Endometrial microvascular endothelial cells (primary cell): ENCODE measurements around the gene VASP. TPM values are rescaled to one million over a fixed set of nuclear protein-coding genes. Genes with fewer than 3 reads are reported as not detected.

Source experiments
- in situ Hi-C: cut with HindIII; loops from 2 replicates; pipeline ENCODE4 v1.10.0; 2017; ENCODE audit warnings: low sequenced_read_pairs, low pct_unique_long_range_greater_than_20kb; ENCODE audit errors: inconsistent ontology term
- total RNA-seq: library from RNA; depleted of rRNA; stranded (reverse); fragments of >200 nt; gene quantifications from one replicate; pipeline ENCODE4 v1.2.3, GENCODE V29; 2015; ENCODE audit errors: inconsistent ontology term

VASP gene
- total RNA-seq, 1 donor from 2014 or later: 373 TPM

DNA sequence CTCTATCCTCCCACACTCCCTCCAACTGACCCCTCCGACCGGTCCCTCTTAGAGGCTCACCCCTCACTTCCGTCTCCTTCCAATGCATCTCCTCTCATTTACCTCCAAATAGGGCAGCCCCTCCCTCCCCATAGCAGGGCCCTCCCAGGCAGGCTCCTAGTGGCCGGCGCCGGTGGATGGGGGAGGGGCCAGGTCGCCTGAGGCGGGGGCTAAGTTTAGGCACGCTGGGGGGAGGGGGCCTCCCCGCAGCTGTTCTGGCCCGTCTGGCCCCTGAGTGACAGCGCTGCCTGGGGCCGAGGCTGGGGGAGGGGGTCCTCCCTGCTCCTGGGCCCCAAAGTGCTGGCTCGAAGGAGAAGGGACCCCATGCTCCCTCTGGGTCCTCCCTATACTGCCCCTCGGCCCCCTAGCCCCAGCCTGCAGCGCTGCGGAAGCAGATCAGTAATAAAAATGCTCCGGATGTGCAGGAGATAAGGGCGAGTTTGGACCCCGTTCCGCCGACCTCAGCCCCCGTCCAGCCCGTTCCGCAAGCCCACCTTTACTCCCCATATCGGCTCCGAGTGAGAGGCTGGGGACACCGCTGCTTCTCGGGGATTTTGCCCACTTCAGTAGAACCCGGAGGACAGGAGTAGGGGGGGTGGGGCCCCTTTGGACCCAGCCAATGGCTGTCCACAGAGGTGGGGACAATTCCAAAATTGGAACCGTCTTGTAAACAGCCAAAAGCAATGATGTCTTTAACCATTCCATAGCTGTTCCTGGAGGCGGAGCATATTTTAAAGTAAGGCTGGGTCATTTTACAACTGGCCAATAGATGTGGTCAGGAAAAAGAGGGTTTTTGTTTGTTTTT lies 14.4 kb upstream of the VASP start:
- in situ Hi-C loops: no loop called here

DNA sequence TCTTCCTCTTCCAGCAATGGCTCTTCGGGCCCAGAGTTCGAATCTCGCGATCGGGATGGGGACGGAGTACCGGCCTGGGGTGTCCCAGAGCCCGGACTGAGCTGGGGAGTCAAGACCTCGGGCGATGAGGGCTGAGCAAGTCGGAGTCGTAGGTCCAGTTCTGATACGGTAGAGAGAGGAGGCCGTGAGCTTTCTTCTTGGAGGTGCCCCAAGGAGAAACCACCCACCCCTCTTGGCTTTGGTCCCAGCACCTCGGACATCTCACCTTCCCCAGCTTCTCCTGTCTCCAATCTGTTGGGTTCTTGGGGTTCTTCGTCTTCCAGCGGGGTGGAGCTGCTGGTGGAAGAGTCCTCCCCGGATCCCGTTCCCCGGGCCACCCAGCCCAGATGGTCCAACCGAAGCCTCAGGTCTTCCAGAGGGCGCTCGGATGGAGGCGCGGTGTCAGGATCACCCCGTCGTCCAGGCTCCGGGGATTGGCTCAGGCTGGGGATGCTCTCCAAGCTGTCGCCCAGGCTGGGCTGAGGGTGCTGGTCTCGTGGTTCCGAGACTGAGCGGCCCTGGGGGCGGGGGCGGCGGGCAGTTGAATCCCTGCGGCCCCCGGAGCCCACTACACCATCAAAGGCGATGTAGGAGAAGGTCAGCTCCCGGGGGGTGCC lies 12.9 kb upstream of the VASP start:
- in situ Hi-C loops: no loop called here

DNA sequence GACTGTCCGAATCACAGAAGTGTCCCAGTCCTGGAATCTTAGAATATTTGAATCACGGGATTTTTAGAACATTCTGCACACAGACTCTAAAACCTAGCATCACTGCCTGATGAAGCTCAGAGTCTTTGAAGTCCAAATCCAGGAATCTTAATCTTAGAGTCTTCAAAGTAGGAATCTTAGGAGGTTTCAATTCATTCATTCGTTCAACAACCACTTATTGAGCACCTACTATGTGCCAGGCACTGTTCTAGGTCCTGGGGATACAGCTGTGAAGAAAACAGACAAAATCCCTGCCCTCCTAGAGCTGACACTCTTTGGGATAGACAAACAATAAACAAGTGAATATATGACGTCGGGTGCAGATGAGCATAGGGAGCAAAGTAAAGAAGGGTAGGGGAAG lies 12.1 kb upstream of the VASP start:
- in situ Hi-C loops: no loop called here

DNA sequence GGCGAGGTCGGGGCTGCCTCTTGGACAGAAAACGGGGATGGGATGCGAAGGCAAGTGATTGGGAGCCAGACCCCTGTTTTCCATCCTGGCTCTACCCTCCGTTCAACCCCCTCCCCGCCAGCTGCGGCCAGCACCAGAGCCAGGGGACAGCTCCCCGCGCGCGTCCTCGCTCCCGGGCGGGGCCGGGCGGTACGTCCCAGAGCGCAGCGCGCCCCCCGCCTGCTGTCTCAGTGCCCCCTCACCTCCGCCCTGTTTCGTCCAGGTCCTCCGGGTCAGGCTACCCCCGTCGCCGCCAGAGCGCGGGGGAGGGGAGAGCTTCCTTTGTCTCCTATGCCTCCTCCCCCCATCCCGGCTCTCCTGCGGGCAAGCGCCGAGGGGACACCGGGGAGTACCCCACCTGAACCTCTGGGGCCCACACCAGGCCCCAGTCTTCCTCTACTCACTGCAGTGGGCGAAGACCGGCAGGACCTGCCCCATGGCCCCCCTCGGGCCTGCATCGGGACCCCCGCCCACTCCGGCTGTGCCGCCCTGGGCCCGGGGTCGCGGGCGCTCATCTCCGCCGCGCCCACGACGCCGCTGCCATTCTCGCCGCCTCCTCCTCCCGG lies 10.8 kb upstream of the VASP start:
- in situ Hi-C loops: no loop called here

DNA sequence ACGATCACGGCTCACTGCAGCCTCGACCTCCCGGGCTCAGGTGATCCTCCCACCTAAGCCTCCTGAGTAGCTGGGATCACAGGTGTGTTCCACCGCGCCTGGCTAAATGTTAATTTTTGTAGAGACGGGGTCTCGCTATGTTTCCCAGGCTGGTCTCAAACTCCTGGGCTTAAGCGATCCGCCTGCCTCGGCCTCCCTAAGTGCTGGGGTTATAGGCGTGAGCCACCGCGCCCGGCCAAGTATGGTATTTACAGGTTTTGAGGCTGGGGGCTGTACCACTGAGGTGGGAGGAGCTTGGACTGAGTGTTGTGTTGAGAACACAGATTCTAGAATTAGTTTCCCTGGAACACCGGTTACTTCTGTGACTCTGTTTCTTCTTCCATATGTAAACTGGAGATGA lies 9.5 kb upstream of the VASP start:
- in situ Hi-C loops: no loop called here

DNA sequence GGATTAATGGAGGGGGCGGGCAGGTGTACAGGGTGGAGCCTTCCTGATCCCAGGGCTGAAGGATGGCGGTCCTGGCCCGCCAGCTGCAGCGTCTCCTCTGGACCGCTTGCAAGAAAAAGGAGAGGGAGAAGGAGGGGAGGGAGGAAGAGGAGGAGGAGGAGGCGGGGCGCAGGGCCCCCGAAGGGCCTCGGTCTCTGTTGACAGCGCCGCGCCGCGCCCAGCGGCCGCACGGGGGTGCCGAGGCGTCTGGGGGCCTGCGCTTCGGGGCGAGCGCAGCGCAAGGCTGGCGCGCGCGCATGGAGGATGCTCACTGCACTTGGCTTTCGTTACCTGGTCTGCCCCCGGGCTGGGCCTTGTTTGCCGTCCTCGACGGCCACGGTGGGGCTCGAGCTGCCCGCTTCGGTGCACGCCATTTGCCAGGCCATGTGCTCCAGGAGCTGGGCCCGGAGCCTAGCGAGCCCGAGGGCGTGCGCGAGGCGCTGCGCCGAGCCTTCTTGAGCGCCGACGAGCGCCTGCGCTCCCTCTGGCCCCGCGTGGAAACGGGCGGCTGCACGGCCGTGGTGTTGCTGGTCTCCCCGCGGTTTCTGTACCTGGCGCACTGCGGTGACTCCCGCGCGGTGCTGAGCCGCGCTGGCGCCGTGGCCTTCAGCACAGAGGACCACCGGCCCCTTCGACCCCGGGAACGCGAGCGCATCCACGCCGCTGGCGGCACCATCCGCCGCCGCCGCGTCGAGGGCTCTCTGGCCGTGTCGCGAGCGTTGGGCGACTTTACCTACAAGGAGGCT lies 8.7 kb upstream of the VASP start, which contains the start of gene PPM1N:
Gene PPM1N, plus strand, starts transcription at position 33 of the 785 bp plus-strand sequence. Its CDS starts 30 bp downstream, at position 63.
- in situ Hi-C loops: no loop called here

DNA sequence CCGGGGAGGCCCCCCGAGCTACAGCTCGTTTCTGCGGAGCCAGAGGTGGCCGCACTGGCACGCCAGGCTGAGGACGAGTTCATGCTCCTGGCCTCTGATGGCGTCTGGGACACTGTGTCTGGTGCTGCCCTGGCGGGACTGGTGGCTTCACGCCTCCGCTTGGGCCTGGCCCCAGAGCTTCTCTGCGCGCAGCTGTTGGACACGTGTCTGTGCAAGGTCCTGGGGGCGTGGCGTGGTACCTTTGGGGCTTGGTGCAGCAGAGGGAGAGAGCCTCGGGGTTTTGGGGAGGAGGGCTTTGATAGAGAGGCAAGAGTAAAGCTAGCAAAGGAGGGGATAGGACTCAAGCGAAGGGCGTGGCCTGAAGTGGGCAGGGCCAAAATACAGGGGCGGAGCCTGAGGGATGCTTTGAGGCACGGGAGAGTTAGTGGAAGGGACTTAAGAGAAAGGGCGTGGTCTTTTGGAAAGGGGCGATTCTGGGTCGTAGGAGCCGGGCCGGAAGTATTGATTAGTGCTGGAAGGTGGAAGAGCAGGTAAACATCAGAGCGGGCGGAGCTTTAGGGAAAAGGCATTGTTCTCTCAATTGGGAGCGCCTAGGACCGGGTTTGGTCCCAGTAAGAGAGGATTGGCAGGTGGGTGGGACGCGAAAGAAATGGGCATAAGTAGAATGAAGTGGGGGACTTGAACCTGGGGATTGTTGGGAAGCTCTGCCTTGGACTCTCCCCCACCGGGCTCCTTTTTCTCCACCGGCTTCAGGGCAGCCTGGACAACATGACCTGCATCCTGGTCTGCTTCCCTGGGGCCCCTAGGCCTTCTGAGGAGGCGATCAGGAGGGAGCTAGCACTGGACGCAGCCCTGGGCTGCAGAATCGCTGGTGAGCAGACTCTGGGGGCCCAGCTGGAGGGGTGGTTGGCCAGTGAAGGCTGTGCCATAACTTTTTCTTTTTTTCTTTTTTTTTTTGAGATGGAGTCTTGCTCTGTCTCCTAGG lies 7.8 kb upstream of the VASP start:
- in situ Hi-C loops: no loop called here

DNA sequence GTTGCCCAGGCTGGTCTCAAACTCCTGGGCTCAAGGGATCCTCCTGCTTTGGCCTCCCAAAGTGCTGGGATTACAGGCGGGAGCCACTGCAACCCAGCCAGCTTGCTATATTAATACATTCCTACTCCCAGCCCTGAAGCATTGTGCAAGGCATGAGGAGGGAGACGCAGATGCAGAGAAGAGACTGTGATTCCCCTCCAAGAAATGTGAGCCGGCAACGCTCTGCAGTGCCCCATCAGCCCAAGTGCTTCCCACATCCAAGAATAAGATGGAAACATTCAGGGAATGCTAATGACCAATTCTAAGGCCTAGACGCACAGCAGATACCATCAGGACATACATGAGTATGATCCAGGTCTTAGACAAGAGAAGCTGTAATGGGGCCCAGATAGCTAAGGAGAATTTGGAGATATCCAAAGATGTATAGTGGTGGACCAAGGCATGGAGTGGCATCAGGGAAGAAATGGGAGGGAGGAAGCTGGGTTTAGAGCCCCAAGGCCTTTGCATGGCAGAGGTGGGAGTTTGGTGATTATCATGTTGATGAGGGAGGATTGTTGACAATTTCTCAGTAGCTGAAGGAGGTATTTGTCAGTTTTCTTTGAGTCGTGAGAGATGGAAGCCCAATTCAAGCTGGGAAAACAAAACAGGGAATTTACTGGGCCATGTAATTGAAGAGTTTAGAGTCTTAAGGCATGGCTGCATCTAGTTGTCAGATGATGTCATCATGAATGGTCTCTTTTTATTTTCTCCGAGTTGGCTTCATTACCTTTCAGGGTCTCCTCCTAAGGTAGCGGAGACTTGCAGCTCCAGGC lies 6.2 kb upstream of the VASP start:
- in situ Hi-C loops: no loop called here

DNA sequence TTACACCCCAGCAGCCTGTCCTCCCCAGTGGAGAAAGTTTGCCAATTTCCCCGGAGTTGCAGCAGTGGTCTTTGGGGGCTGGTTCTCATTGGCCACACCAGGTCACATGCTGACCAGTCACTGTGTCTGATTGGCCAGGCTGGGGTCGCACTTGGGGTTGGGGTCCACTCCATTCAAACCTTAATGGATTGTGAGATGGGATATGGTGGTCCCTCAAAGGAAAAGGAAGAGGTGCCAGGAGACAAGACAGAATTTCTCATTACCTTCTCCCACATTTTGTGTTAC lies 5.6 kb upstream of the VASP start:
- in situ Hi-C loops: no loop called here

DNA sequence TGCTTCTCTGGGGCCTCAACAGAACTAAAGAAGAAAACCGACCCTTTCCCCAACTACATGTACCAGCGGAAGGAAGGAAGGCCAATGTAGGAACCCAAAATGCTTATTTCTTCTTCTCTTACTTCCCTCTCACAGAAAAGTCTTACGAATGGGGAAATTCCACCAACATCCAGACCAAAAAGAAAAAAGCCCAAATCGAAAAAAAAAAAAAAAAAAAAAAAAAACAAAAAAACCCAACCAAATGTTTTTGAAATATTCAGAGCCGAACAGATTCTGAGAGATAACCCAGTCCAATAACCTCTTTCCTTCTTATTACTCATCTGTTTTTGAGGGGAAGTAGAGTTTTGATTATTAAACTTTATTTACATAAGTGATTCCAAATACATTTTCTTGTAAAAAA lies 5.2 kb upstream of the VASP start:
- in situ Hi-C loops: no loop called here

DNA sequence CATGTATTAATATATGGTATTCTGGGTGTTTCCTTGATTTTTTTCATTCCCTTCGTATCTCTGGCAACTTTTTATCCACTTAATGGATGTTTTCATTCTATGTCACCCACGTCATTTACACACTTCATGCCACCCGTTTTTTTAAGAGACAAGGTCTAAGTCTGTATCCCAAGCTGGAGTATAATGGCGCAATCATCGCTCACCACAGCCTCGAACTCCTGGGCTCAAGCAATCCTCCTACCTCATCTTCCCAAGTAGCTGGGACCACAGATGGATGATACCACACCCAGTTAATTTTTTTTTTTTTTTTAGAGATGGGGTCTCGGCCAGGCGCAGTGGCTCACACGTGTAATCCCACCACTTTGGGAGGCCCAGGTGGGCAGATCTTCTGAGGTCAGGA lies 3.4 kb upstream of the VASP start:
- in situ Hi-C loops: no loop called here

DNA sequence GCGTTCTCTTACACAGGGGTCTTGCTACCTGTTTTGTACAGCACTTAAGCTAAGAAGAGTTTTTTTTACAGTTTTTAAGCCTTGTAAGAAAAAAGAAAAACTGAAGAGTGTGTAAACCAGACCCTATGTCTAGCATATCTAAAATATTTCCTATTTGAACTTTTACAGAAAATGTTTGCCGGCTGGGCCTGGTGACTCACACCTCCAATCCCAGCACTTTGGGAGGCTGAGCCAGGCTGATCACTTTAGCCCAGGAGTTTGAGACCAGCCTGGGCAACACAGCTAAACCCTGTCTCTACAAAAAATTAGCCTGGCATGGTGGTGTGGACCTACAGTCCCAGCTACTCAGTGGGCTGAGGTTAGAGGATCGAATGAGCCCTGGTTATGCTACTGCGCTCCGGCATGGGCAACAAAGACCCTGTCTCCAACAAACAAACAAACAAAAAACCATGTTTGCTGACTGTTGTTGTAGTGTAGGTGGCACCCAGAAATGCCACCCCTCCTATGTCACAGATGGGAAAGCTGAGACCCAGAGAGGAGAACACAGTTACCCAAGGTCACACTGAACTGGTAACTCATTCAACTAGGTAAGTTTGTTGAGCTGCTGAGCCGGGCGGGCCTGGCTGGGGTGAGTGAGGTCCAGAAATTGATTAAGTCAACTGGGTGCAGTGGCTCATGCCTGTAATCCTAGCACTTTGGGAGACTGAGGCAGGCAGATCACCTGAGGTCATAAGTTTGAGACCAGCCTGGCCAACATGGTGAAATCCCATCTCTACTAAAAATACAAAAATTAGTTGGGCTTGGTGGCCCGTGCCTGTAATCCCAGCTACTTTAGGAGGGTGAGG lies 1.9 kb upstream of the VASP start:
- in situ Hi-C loops: no loop called here

DNA sequence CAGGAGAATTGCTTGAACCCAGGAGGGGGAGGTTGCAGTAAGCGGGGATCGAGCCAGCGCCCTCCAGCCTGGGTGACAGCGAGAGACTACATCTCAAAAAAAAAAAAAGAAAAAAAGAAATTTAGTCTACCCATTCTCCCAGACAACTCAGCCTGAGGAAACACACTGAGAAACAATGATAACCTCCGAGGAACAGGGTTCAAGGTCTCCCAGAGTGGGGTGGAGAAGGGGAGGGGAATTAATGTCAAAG lies 1.4 kb upstream of the VASP start:
- in situ Hi-C loops: no loop called here

DNA sequence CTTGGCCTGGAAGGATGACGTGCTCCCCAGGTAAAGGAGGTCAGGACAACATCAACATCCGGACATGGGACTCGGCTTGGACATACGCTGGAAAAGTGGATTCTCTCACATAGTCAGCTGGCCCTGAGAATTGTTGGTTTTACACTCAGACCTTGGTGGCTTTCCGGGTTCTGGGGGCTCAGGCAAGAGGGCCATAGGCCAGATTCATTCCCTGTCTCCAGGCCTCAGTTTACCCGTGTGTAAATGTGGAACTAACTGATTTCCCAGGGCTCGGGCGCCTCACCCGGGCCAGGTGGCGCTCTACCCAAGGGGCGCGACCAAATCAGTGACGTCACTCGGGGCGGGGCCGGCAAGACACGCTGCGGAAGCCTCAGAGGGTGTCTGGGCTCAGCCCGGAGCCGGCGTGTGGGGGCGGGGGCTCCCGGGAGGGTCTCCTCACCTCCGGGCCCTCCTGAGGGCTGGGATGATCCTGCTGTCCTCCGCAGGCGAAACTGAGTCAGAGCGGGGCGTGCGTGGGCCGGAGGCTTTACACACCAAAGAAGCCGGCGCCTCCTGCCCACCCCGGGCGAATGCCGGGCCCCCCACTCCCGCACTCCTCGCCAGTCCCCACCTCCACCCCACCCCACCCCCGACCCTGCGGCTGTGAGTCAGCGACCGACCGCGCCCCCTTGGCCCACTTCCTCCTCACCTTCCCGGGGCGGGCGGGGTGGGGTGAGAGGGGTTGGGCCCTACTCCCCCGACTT lies 862 bp upstream of the VASP start:
- in situ Hi-C loops: no loop called here

DNA sequence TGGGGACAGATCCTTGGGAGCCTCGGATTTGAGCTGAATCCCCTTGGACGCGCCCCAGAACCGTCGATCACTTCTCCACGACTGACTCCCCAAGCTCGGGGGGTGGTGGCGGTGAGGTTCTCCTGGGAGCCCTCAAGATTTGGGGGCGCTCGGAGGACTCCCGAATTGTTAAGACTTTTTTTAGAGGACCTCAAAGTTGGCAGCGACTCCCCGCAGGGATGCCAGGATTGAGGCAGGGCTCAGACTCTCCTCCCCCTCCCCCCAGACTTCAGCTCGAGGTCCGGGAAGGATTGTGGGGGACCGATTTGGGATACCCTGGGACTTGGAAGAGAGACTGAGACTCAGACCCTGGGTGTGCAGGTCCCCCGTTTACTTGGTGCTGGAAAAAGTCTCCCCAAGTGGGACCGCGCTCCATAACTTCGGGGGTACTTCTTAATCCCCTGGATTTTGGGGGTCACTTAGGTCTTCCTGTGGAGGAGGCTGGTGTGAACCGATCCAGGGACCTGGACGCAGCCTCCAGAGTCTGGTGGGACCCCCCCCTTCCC lies 665 bp downstream of the VASP start:
- in situ Hi-C loops: no loop called here

DNA sequence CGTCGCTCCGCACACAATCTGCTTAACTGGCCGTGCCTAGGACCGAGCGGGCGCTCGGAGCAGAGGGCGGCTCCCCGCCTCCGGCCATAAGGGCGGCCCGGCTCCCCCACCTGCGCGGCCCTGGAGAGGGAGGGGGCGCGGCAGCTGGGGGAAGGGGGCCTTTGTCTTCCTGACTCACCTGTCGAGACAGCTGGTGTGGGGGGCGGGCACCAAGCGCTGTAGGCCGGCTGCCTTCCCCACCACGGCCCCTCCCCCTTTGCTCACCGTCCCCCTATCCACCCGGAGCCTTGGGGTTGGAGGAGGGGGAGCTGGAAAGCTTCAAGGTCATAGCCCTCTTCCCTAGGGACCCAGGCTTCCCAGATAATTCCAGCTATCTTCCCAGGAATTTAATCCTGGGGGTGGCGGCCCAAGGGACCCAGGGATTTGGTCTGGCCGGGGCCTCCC lies 1.2 kb downstream of the VASP start:
- in situ Hi-C loops: no loop called here
